Stimulated activated memory B cell treated with anti-CD40 and anti-IgM and Interleukin-4, amounts not matched to agents 10 μg/mL and 1 μg/mL and 100 μg/mL, for 72 hours (primary cell): ENCODE data around the gene WASF3.
A peak's percentile ranks its signal among the peaks of the same experiment; 100 is the strongest.
"Not testable (repeated sequence)": the region's sequence is repeated elsewhere in the genome, so short reads cannot be mapped to it uniquely, and the experiment has no call there.

Experiments used
- ATAC-seq: fragments of 150-1000 bp; cut with Tn5 transposase; 2 replicates; pipeline ENCODE4 v1.10.0; 2021
- H3K27ac Mint-ChIP-seq: one replicate; pipeline ENCODE4 v1.8.0; 2022; ENCODE audit warnings: mild to moderate bottlenecking, mixed read lengths
- H3K27me3 Mint-ChIP-seq: one replicate; pipeline ENCODE4 v1.8.0; 2022; ENCODE audit warnings: mixed read lengths
- H3K36me3 Mint-ChIP-seq: one replicate; pipeline ENCODE4 v1.8.0; 2022; ENCODE audit warnings: mixed read lengths
- H3K4me1 Mint-ChIP-seq: one replicate; pipeline ENCODE4 v1.8.0; 2022; ENCODE audit warnings: mixed read lengths
- H3K4me3 Mint-ChIP-seq: one replicate; pipeline ENCODE4 v1.8.0; 2022; ENCODE audit warnings: mild to moderate bottlenecking, moderate library complexity, mixed read lengths
- H3K9me3 Mint-ChIP-seq: one replicate; pipeline ENCODE4 v1.8.0; 2022; ENCODE audit warnings: mixed read lengths

WASF3 gene

DNA sequence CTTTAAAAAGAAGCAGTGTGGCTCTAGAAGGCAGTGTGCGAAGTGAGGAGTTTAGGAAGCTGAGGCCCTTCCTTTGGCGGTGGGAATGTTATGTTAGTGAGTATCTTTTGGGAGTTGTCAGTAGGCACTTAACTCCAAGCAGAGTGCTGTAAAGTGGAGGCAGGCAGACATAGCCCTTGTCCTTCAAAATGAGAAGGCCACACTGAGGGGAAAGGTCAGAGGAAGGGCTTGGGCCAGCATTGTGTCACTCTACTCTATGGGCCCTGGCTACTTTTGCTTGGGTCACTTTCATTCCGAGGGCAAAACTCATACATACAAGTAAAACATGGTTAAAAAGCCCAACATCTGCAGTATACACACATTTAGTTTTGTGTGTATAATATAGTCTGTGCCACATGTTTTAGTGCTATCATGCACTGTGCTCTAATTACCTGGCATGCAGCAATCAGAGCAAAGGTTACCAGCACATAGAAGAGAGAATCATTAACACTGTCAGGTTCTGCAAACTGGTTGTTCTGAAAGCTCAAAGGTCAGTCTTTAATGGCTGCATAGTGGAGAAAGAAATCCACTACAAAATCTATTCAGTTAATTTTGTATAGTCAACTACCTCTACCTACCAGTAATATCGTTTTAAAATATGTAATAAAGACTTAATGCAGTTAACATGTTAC lies 64.4 kb downstream of the WASF3 start:
- peaks cover 4% of the 10 kb centered on the region for H3K36me3 Mint-ChIP-seq
- no peaks in the 10 kb centered on the region for H3K4me1 Mint-ChIP-seq
- H3K27me3 Mint-ChIP-seq: peaks cover 9% of the 10 kb centered on the region
- H3K27ac Mint-ChIP-seq: no peak overlapping the region
- no peak for ATAC-seq
- peaks cover 18% of the 10 kb centered on the region for H3K9me3 Mint-ChIP-seq
- no peak overlapping the region for H3K4me3 Mint-ChIP-seq

DNA sequence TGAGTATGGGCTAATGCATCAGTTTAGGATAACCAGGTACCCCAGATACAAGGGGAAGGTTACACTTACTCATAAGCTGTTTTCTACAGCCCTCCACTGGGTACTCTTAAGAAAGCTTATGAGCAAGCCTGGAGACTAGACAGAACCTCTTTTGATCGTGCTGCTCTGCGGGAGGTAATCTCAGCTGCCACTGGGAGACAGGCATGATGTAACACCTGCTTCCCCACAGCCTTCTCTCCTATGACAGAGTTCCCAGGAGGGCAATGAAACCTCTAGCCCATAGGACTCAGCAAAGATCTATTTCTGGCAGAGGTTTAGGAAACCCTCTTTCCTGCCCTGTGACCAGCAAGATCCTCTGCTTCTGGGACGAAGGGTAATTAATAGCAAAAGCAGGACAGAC lies 65.6 kb downstream of the WASF3 start:
- Mint-ChIP-seq H3K27ac (no peak overlapping the region), H3K27me3 (peaks cover 1% of the 10 kb centered on the region), H3K9me3 (peaks cover 18% of the 10 kb centered on the region), H3K36me3 (peaks cover 4% of the 10 kb centered on the region), H3K4me1 (no peaks in the 10 kb centered on the region), H3K4me3 (no peak overlapping the region)
- no peak for ATAC-seq

DNA sequence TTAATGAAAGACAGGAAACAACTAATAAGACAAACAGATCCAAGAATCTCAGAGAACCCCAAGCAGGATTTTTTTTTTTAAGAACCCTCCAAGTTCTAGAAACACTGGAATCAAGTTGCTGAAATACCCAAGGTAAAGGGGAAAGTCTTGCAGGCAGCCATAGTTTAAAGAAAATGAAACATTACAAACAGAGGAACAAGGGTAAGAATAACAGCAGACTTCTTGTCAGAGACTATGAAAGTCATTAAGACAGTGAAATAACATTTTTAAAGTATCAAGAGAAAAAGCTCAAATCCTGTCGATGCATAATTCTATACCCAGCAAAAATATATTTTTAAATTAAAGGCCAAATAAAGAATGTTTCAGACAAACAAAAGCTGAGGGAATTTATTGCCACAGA lies 67.1 kb downstream of the WASF3 start:
- Mint-ChIP-seq H3K36me3 (peaks cover 4% of the 10 kb centered on the region), H3K27me3 (no peaks in the 10 kb centered on the region), H3K4me3 (no peak overlapping the region), H3K27ac (no peak overlapping the region), H3K4me1 (no peaks in the 10 kb centered on the region), H3K9me3 (peaks cover 23% of the 10 kb centered on the region)
- ATAC-seq: no peak

DNA sequence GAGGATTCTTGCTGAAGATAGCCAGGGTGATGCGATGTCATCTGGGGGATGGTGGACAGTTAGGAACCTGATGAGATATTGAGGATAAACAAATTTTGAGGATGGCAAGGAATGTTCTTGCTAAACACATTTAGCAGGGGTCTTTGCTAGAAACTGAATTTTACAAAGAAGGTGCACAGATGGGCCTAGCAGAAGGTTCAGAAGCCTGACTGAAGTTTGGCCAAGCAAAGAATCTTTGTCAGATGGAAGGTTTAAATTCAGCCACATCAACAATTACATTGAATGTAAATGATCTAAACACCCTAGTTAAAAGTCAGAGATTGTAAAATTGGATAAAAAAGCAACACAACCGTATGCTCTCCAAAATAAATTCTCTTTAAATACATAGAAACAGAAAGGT lies 68.8 kb downstream of the WASF3 start:
- H3K27ac Mint-ChIP-seq: no peak overlapping the region
- H3K36me3 Mint-ChIP-seq: peaks cover 4% of the 10 kb centered on the region
- H3K4me3 Mint-ChIP-seq: no peak overlapping the region
- no peak for ATAC-seq
- H3K9me3 Mint-ChIP-seq: peaks cover 23% of the 10 kb centered on the region
- no peaks in the 10 kb centered on the region for H3K27me3 Mint-ChIP-seq
- H3K4me1 Mint-ChIP-seq: no peaks in the 10 kb centered on the region

DNA sequence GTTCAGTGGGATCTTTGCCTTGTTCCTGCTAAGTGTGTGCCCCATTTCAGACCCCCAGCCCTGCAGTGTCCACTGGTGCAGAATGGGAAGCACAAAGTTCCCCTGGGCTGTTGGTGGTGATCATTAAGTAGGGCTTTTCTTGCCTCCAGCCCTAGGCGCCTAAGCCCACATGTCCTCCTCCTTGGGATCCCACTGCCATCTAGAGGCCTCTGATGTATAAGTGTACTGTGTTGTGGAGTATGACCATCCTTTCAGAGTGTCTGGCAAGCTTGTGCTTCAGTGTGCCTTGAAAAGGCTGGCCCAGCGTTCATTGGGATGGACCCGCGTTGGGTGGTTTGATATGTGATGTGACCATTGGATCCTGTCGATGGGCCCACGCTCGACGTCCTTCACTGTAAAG lies 71.2 kb downstream of the WASF3 start:
- no peak overlapping the region for H3K27ac Mint-ChIP-seq
- no peak overlapping the region for H3K4me3 Mint-ChIP-seq
- no peaks in the 10 kb centered on the region for H3K4me1 Mint-ChIP-seq
- peaks cover 4% of the 10 kb centered on the region for H3K36me3 Mint-ChIP-seq
- H3K9me3 Mint-ChIP-seq: peaks cover 23% of the 10 kb centered on the region
- no peak for ATAC-seq
- no peaks in the 10 kb centered on the region for H3K27me3 Mint-ChIP-seq

DNA sequence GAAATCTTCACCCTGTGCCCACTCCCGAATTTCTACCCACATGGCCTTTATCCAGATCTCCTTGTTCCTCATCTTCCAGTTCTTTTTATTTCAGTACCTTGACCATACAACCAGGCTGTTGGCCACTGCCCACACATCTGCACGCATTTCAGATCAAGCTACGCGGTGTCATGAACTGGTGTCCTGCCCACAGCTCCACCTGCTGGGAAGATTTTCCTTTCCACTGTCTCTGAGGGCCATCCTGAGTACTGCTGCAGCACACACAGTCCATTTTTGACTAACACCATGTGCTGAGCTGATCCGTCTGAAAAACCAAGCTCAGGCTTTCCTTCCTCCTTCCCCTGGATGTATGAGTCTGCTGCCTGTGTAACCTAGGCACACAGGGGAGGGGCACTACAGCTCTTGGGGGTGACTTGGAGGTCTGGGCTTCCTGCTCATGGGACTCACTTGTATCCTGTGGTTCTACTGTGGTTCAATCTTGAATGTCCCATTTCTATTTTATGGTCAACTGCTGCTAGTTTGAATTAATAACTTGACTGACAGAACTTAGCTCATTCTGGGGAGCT lies 71.9 kb downstream of the WASF3 start:
- Mint-ChIP-seq H3K27me3 (no peaks in the 10 kb centered on the region), H3K9me3 (peaks cover 17% of the 10 kb centered on the region), H3K36me3 (no peaks in the 10 kb centered on the region), H3K4me3 (no peak overlapping the region), H3K27ac (no peak overlapping the region), H3K4me1 (no peaks in the 10 kb centered on the region)
- ATAC-seq: no peak

DNA sequence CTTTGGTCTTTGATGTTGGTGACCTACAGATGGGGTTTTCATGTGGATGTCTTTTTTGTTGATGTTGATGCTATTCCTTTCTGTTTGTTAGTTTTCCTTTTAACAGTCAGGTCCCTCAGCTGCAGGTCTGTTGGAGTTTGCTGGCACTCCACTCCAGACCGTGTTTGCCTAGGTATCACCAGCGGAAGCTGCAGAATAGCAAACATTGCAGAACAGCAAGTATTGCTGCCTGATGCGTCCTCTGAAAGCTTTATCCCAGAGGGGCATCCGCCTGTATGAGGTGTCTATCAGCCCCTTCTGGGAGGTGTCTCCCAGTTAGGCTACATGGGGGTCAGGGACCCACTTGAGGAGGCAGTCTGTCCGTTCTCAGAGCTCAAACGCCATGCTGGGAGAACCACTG lies 78.2 kb downstream of the WASF3 start:
- not testable (repeated sequence) for H3K36me3 Mint-ChIP-seq, H3K4me1 Mint-ChIP-seq
- peaks cover 16% of the 10 kb centered on the region for H3K27me3 Mint-ChIP-seq

DNA sequence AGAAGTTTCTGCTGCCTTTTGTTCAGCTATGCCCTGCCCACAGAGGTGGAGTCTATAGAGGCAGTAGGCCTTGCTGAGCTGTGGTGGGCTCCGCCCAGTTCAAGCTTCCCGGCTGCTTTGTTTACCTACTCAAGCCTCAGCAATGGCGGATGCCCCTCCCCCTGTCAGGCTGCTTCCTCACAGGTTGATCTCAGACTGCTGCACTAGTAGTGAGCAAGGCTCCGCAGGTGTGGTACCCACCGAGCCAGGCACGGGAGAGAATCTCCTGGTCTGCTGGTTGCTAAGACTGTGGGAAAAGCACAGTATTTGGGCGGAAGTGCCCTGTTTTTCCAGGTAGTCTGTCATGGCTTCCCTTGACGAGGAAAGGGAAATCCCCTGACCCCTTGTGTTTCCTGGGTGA lies 78.6 kb downstream of the WASF3 start:
- not testable (repeated sequence) for H3K27ac Mint-ChIP-seq, H3K4me1 Mint-ChIP-seq, H3K4me3 Mint-ChIP-seq, H3K9me3 Mint-ChIP-seq, ATAC-seq, H3K36me3 Mint-ChIP-seq
- H3K27me3 Mint-ChIP-seq: peaks cover 16% of the 10 kb centered on the region

More for the DNA sequence above, 78.2 kb downstream of the WASF3 start:
- H3K27ac Mint-ChIP-seq, H3K4me3 Mint-ChIP-seq, H3K9me3 Mint-ChIP-seq, ATAC-seq: not testable (repeated sequence)

DNA sequence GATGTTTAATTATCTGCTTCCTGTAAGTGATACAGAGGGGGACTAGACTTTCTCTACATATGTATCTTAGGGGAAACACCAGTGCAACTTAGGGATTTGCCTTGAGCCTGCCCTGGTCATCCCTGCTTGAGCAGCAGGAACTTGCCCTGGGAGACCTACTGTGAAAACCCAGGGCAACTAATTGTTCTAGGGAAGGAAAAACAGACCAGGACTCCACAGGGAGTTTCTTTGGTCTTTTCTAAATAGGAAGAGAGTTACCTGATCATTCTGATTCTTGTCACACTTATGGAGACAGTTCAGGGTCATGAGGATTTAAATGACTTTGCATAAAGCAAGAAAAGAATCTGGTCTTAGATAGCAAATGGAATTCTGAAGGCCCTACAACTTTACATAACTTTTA lies 89.1 kb downstream of the WASF3 start:
- Mint-ChIP-seq H3K4me1 (no peaks in the 10 kb centered on the region), H3K27ac (no peak overlapping the region), H3K36me3 (peaks cover 4% of the 10 kb centered on the region), H3K4me3 (no peak overlapping the region), H3K9me3 (peaks cover 10% of the 10 kb centered on the region), H3K27me3 (peaks cover 17% of the 10 kb centered on the region)
- no peak for ATAC-seq

DNA sequence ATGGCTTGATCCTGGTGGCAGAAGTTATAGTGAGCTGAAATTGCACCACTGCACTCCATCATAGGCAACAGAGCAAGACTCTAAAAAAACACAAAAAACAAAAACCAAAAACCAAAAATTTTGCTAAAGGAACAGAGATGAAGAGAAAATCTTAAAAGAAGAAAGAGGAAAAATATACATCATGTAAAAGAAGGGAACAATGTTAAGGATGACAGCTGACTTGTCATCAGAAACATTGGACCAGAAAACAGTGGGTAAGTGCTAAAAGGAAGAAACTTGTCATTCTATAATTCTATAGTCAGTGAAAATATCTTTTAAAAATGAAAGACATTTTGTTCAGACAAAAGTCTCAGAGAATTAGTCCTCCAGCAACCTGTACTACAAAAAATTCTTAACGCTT lies 93.8 kb downstream of the WASF3 start:
- no peak for ATAC-seq

DNA sequence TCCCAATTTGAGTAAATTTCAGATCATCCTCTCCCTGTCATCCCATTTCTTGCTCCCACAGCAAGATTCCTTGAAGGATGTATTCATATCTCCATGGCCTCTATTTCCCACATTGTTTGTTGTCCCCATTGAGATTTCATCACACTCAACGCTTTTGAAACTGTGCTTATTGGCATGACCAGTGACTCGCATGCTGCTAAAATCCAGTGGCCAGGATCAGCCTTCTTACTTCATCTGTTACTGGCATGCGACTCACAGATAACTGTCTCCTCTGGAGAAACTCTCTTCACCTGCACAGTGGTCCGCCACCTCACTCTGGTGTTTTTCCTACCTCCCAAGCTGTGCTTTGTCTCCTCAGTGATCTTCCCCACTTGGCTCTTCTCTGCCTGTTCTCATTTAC lies 95.8 kb downstream of the WASF3 start:
- H3K9me3 Mint-ChIP-seq: peaks cover 13% of the 10 kb centered on the region
- H3K4me3 Mint-ChIP-seq: no peak overlapping the region
- no peaks in the 10 kb centered on the region for H3K4me1 Mint-ChIP-seq
- H3K27me3 Mint-ChIP-seq: peaks cover 4% of the 10 kb centered on the region
- H3K27ac Mint-ChIP-seq: no peak overlapping the region
- peaks cover 4% of the 10 kb centered on the region for H3K36me3 Mint-ChIP-seq
- no peak for ATAC-seq

More for the DNA sequence above, 93.8 kb downstream of the WASF3 start:
- H3K4me3 Mint-ChIP-seq: no peak overlapping the region
- H3K27me3 Mint-ChIP-seq: peaks cover 17% of the 10 kb centered on the region
- no peaks in the 10 kb centered on the region for H3K4me1 Mint-ChIP-seq
- H3K36me3 Mint-ChIP-seq: peaks cover 4% of the 10 kb centered on the region
- H3K9me3 Mint-ChIP-seq: peaks cover 13% of the 10 kb centered on the region
- H3K27ac Mint-ChIP-seq: no peak overlapping the region

DNA sequence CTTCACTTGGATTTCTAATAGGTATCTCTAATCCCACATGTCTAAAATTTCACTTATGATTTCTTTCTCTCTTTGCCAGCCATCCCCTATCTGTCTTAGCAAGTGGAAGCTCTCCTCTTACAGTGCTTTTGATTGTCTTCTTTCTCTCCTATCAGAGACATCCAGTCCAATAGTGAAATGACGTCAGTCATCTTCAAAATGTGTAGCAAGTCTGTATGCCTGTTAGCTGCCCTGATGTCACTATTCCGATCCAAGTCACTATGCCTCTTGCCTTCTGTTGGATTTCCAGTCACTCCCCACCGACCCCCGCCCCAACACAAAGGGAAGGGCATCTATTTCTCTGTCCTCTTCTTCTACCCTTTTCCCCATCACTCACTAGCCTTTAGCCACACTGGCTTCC lies 96.4 kb downstream of the WASF3 start:
- Mint-ChIP-seq H3K27ac (no peak overlapping the region), H3K4me3 (no peak overlapping the region), H3K4me1 (no peaks in the 10 kb centered on the region), H3K36me3 (peaks cover 4% of the 10 kb centered on the region), H3K9me3 (peaks cover 13% of the 10 kb centered on the region), H3K27me3 (no peaks in the 10 kb centered on the region)
- peak; percentile 41 for ATAC-seq

DNA sequence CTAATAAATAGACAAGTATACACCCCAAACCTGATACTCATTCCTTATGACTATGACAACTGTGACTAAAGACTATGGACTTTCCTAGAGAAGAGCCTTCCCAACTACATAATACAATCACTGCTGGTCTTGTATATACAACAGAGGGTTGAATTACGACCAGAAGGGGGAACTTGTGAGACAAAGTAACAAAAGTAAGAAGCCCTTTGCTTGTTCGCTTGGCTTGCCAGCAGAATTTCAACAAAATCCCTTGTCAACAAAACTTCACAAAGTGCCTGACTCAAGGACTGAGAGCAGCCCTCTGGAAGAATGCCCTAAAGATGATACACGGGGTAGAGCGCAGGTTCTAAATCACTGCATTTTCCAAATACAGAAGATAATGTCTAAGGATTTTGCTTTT lies 99.4 kb downstream of the WASF3 start:
- Mint-ChIP-seq H3K9me3 (no peaks in the 10 kb centered on the region), H3K27ac (no peak overlapping the region), H3K4me3 (no peak overlapping the region), H3K36me3 (no peaks in the 10 kb centered on the region), H3K4me1 (no peaks in the 10 kb centered on the region), H3K27me3 (no peaks in the 10 kb centered on the region)
- no peak for ATAC-seq

DNA sequence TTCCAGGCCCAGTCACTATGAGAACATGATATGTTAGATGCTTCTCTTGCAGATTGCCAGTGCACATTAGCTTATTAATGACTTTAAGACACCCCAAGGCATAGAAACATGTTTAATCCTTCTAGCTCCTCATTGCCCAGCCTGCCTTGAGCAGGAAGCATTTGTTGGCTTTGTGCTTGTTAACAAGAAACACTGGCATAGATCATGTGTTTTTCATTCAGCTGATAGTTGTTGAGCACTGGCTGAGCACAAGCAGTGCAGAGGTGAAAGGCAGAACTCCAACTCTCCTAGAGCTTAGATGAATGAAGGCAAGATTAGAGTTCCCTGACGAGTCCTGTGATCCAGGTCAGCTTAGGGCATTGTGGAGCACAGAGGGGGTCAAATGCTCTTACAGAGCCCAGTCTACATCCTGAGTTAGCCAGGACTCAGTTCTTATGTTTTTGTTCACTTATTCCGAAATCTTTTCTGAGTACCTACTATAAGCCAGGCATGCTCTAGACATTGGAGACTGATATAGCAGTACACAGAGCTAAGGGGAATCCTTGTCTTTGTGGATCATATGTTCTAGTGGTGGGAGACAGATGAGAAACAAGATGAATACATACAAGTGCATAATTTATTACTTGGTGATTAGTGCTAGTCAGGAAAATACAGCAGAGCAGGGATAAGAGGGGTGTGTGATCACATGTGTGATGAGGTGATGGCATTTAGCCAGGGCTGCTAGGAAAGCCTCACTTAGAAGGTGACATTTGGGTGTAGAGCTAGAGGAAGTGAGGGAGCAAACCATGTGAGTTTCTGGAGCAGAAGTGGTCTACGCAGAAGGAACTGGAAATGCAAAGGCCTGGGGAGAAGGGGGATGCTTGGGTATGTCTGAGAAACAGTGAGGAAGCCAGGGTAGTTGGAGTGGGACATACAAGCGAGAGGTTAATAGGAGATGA lies 101.2 kb downstream of the WASF3 start:
- H3K27ac Mint-ChIP-seq: no peak overlapping the region
- H3K36me3 Mint-ChIP-seq: no peaks in the 10 kb centered on the region
- peak; percentile 24 for ATAC-seq
- no peak overlapping the region for H3K4me3 Mint-ChIP-seq
- no peaks in the 10 kb centered on the region for H3K9me3 Mint-ChIP-seq
- no peaks in the 10 kb centered on the region for H3K27me3 Mint-ChIP-seq
- H3K4me1 Mint-ChIP-seq: no peaks in the 10 kb centered on the region

DNA sequence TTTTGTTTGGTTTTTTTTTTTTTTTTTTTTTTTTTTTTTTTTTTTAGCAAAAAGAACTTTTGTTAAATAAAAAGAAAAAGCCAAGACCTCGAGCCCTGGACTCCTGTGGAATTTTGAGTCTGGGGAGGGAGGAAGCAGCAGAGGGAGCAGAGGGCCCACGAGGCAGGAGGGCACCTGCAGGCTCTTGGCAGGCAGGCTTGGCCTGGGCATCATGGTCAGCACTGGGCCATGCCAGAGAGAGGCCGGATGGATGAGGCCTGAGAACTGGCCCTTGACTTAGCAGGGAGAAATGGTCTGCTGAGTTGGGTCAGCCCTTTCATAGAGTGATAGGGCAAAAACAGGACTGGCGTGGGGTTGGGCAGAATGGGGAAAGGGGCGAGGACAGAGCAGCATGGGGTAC lies 102.7 kb downstream of the WASF3 start:
- Mint-ChIP-seq H3K9me3 (no peaks in the 10 kb centered on the region), H3K27ac (no peak overlapping the region), H3K4me1 (no peaks in the 10 kb centered on the region), H3K36me3 (no peaks in the 10 kb centered on the region), H3K27me3 (no peaks in the 10 kb centered on the region), H3K4me3 (no peak overlapping the region)
- peak; percentile 38 for ATAC-seq

DNA sequence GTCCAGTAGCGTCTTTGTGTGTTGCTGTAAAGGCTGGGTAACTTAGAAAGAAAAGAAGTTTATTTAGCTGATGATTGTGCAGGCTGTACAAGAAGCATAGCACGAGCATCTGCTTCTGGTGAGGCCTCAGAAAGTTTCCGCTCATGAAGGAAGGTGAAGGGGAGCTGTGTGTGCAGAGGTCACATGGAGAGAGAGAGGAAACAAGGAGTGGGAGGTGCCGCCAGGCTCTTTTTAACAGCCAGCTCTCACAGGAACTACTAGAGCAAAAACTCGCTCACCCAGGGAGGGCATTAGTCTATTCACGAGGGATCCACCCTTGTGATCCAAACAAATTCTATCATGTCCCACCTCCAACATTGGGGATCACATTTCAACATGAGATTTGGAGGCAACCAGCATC lies 103.3 kb downstream of the WASF3 start:
- Mint-ChIP-seq H3K27me3 (no peaks in the 10 kb centered on the region), H3K27ac (no peak overlapping the region), H3K9me3 (no peaks in the 10 kb centered on the region), H3K36me3 (no peaks in the 10 kb centered on the region), H3K4me1 (no peaks in the 10 kb centered on the region), H3K4me3 (no peak overlapping the region)
- ATAC-seq: no peak
